Fibroblast of skin of back (primary cell): ENCODE results near the gene MOCS1. TPM values are rescaled to one million over a fixed set of nuclear protein-coding genes. Genes with fewer than 3 reads are reported as not detected.
"Not testable (repeated sequence)": the region's sequence is repeated elsewhere in the genome, so short reads cannot be mapped to it uniquely, and the experiment has no call there.

Experiments
- DNase-seq: peaks from one replicate; pipeline ENCODE4 v3.0.0-alpha.2; 2013
- polyA plus RNA-seq, 2 experiments: library from polyadenylated mRNA; unstranded; fragments of 120-200 nt; gene quantifications; one replicate each; pipeline ENCODE4 v1.2.1, GENCODE V29; 2013; ENCODE audit not compliant: insufficient read length in 2 of 2

Gene MOCS1
- 15.7 TPM for polyA plus RNA-seq (2013, experiment 1 of 2; ENCODE audit: insufficient read length)
- polyA plus RNA-seq (2013, experiment 2 of 2; ENCODE audit: insufficient read length): 17.0 TPM

- peak; percentile 72 for DNase-seq
Observed at GRCh38 chr6:39934131-39934757, at the start of gene MOCS1. MOCS1 (minus strand) TSS chr6:39934462; CDS start chr6:39934417, 45 bp downstream.

- no peak for DNase-seq
Observed at GRCh38 chr6:39984051-39984450, 49.8 kb upstream of the MOCS1 start.

GRCh38 chr6:39983193-39983592 lies 48.9 kb upstream of the MOCS1 start:
- DNase-seq: no peak

GRCh38 chr6:39982720-39983119 lies 48.5 kb upstream of the MOCS1 start:
- DNase-seq: no peak

GRCh38 chr6:39980839-39981580 lies 46.7 kb upstream of the MOCS1 start:
- peak; percentile 56 for DNase-seq

GRCh38 chr6:39979461-39980328 lies 45.4 kb upstream of the MOCS1 start:
- no peak for DNase-seq

- DNase-seq: no peak
Observed at GRCh38 chr6:39978240-39978639, 44.0 kb upstream of the MOCS1 start.

- no peak for DNase-seq
Observed at GRCh38 chr6:39973661-39974060, 39.4 kb upstream of the MOCS1 start.

- not testable (repeated sequence) for DNase-seq
Observed at GRCh38 chr6:39972717-39973116, 38.5 kb upstream of the MOCS1 start.

GRCh38 chr6:39971131-39971530 lies 36.9 kb upstream of the MOCS1 start:
- not testable (repeated sequence) for DNase-seq

- no peak for DNase-seq
Observed at GRCh38 chr6:39965751-39966150, 31.5 kb upstream of the MOCS1 start.

- DNase-seq: no peak
Observed at GRCh38 chr6:39964530-39964929, 30.3 kb upstream of the MOCS1 start.

- no peak for DNase-seq
Observed at GRCh38 chr6:39964094-39964493, 29.8 kb upstream of the MOCS1 start.

- peak; percentile 73 for DNase-seq
Observed at GRCh38 chr6:39962831-39963230, 28.6 kb upstream of the MOCS1 start.

- peak; percentile 87 for DNase-seq
Observed at GRCh38 chr6:39961178-39961577, 26.9 kb upstream of the MOCS1 start.

GRCh38 chr6:39958947-39959346 lies 24.7 kb upstream of the MOCS1 start:
- no peak for DNase-seq

- peak; percentile 85 for DNase-seq
Observed at GRCh38 chr6:39956936-39957335, 22.7 kb upstream of the MOCS1 start.

GRCh38 chr6:39953076-39953618 lies 18.9 kb upstream of the MOCS1 start:
- no peak for DNase-seq

- no peak for DNase-seq
Observed at GRCh38 chr6:39952167-39952566, 17.9 kb upstream of the MOCS1 start.

- DNase-seq: no peak
Observed at GRCh38 chr6:39951716-39952115, 17.5 kb upstream of the MOCS1 start.

GRCh38 chr6:39951191-39951590 lies 16.9 kb upstream of the MOCS1 start:
- no peak for DNase-seq

GRCh38 chr6:39950125-39950720 lies 16.0 kb upstream of the MOCS1 start:
- DNase-seq: no peak
